Hepatocyte (in vitro differentiated cells): ENCODE data around the gene SPECC1L. TPM values are rescaled to one million over a fixed set of nuclear protein-coding genes. Genes with fewer than 3 reads are reported as not detected.

Experiments used
- DNase-seq: peaks from one replicate; pipeline ENCODE4 v3.0.0-alpha.2; 2016; ENCODE audit warnings: low spot score
- H2AFZ ChIP-seq: fragments of 200-600 bp; sonication (generic); 2 replicates; pipeline ENCODE4 v1.6.0; 2016; ENCODE audit warnings: antibody characterized with exemption, mild to moderate bottlenecking
- H3K27ac ChIP-seq: fragments of 200-600 bp; sonication (generic); 2 replicates; pipeline ENCODE4 v1.5.1; 2016; ENCODE audit warnings: mild to moderate bottlenecking
- H3K27me3 ChIP-seq: fragments of 200-600 bp; sonication (generic); 2 replicates; pipeline ENCODE4 v1.6.1; 2016
- H3K36me3 ChIP-seq: fragments of 200-600 bp; sonication (generic); replicated peaks from 2 replicates; pipeline ENCODE4 v1.5.1; 2016; ENCODE audit warnings: low read depth; ENCODE audit not compliant: insufficient read depth
- H3K4me1 ChIP-seq: fragments of 200-600 bp; sonication (generic); 2 replicates; pipeline ENCODE4 v1.5.1; 2016; ENCODE audit warnings: mild to moderate bottlenecking, moderate library complexity; ENCODE audit not compliant: insufficient read depth
- H3K4me2 ChIP-seq: fragments of 200-600 bp; sonication (generic); 2 replicates; pipeline ENCODE4 v1.6.0; 2016
- H3K4me3 ChIP-seq: fragments of 200-600 bp; sonication (generic); 2 replicates; pipeline ENCODE4 v1.5.1; 2016; ENCODE audit warnings: mild to moderate bottlenecking
- H3K79me2 ChIP-seq: fragments of 200-600 bp; sonication (generic); 2 replicates; pipeline ENCODE4 v1.6.0; 2017; ENCODE audit warnings: mild to moderate bottlenecking
- H3K9me2 ChIP-seq: fragments of 200-600 bp; sonication (generic); replicated peaks from 2 replicates; pipeline ENCODE4 v1.6.0; 2017; ENCODE audit warnings: mild to moderate bottlenecking; ENCODE audit not compliant: insufficient read depth
- H3K9me3 ChIP-seq: fragments of 200-600 bp; sonication (generic); 2 replicates; pipeline ENCODE4 v1.5.1; 2016; ENCODE audit warnings: low read depth, mild to moderate bottlenecking
- H4K20me1 ChIP-seq: fragments of 200-600 bp; sonication (generic); 2 replicates; pipeline ENCODE4 v1.6.0; 2016; ENCODE audit warnings: mild to moderate bottlenecking; ENCODE audit not compliant: insufficient read depth, poor library complexity, severe bottlenecking
- CTCF ChIP-seq: fragments of 200-600 bp; sonication (generic); IDR thresholded peaks from 2 replicates; pipeline ENCODE4 v1.5.1; 2016; ENCODE audit warnings: antibody characterized with exemption, mild to moderate bottlenecking; ENCODE audit not compliant: poor library complexity
- EZH2 ChIP-seq: fragments of 200-600 bp; sonication (generic); IDR thresholded peaks from 2 replicates; pipeline ENCODE4 v1.6.1; 2016; ENCODE audit warnings: antibody characterized with exemption, mild to moderate bottlenecking, borderline replicate concordance
- EZH2phosphoT487 ChIP-seq: fragments of 200-600 bp; sonication (generic); IDR thresholded peaks from one replicate; pipeline ENCODE4 v1.6.1; 2018; ENCODE audit warnings: antibody characterized with exemption, mild to moderate bottlenecking, low read depth, moderate library complexity; ENCODE audit not compliant: unreplicated experiment, severe bottlenecking
- WGBS: methylation state at CpG from one replicate; pipeline ENCODE4 v1.1.6; 2016; ENCODE audit warnings: low lambda C conversion rate; ENCODE audit errors: missing lambda C conversion rate; 5-methylcytosine and 5-hydroxymethylcytosine counted together
- polyA plus RNA-seq: library from polyadenylated mRNA; unstranded; fragments of >200 nt; fragmentation: Nextera tagmentation; extraction: Ambion mirVana; gene quantifications from 2 replicates; pipeline ENCODE4 v1.2.1, GENCODE V29; 2016
- total RNA-seq: library from RNA; depleted of rRNA; stranded (reverse); fragments of >200 nt; gene quantifications from 2 replicates; pipeline ENCODE4 v1.2.3, GENCODE V29; 2014

SPECC1L gene
- total and polyA plus RNA-seq, 2 experiments from 2014 or later, result 13.0 to 28.3 TPM

GRCh38 chr22:24400034-24400725 lies 129.5 kb downstream of the SPECC1L start:
- 61% methylated on average over 8 of the region's 8 CpGs for WGBS
- no peak overlapping the region for H3K4me3 ChIP-seq
- no peaks in the 10 kb centered on the region for H3K36me3 ChIP-seq
- no peaks in the 10 kb centered on the region for H3K27me3 ChIP-seq
- H3K79me2 ChIP-seq, result peaks cover 4% of the 10 kb centered on the region
- no peak for DNase-seq
- peak overlapping the region; percentile 13 for H3K4me2 ChIP-seq
- no peak overlapping the region for H2AFZ ChIP-seq
- H4K20me1 ChIP-seq, result peaks cover 4% of the 10 kb centered on the region
- no peaks in the 10 kb centered on the region for H3K9me3 ChIP-seq
- TF ChIP-seq CTCF (no peak), EZH2phosphoT487 (no peak), EZH2 (no peak)
- no peaks in the 10 kb centered on the region for H3K9me2 ChIP-seq
- H3K4me1 ChIP-seq, result peaks cover 21% of the 10 kb centered on the region
- peak overlapping the region; percentile 4 for H3K27ac ChIP-seq

GRCh38 chr22:24400726-24401596 lies 130.3 kb downstream of the SPECC1L start:
- H3K27me3 ChIP-seq, result no peaks in the 10 kb centered on the region
- H3K9me2 ChIP-seq, result no peaks in the 10 kb centered on the region
- DNase-seq, result no peak
- TF ChIP-seq EZH2, result no peak
- no peak for TF ChIP-seq EZH2phosphoT487
- no peak for TF ChIP-seq CTCF
- H3K9me3 ChIP-seq, result no peaks in the 10 kb centered on the region
- peaks cover 4% of the 10 kb centered on the region for H4K20me1 ChIP-seq
- peak overlapping the region; percentile 13 for H3K4me2 ChIP-seq
- H3K4me3 ChIP-seq, result no peak overlapping the region
- H3K27ac ChIP-seq, result peak overlapping the region; percentile 90
- H3K36me3 ChIP-seq, result no peaks in the 10 kb centered on the region
- no peak overlapping the region for H2AFZ ChIP-seq
- 82% methylated on average over 9 of the region's 9 CpGs for WGBS
- H3K79me2 ChIP-seq, result peaks cover 10% of the 10 kb centered on the region
- peaks cover 21% of the 10 kb centered on the region for H3K4me1 ChIP-seq

GRCh38 chr22:24401931-24402367 lies 131.3 kb downstream of the SPECC1L start:
- 88% methylated on average over 4 of the region's 5 CpGs for WGBS
- no peak overlapping the region for H3K4me2 ChIP-seq
- no peak for DNase-seq

More at GRCh38 chr22:24401931-24402367, 131.3 kb downstream of the SPECC1L start:
- no peaks in the 10 kb centered on the region for H3K9me3 ChIP-seq
- peak overlapping the region; percentile 90 for H3K27ac ChIP-seq
- no peaks in the 10 kb centered on the region for H3K36me3 ChIP-seq
- no peak overlapping the region for H2AFZ ChIP-seq
- H3K4me3 ChIP-seq, result no peak overlapping the region
- no peaks in the 10 kb centered on the region for H3K9me2 ChIP-seq
- peaks cover 11% of the 10 kb centered on the region for H3K79me2 ChIP-seq
- TF ChIP-seq EZH2 (no peak), EZH2phosphoT487 (no peak), CTCF (no peak)
- peaks cover 8% of the 10 kb centered on the region for H4K20me1 ChIP-seq
- peaks cover 22% of the 10 kb centered on the region for H3K4me1 ChIP-seq
- no peaks in the 10 kb centered on the region for H3K27me3 ChIP-seq
